ENCODE data around the gene NHS.

The NHS gene

GRCh38 chrX:17374619-17375366 is at the start of gene NHS:
Gene NHS (plus strand): TSS chrX:17375200. CDS start chrX:17375758, 558 bp downstream.
- peak; percentile 90 for DNase-seq (ENCODE audit: low read depth, low spot score)

GRCh38 chrX:17328837-17329236 is 46.2 kb upstream of the NHS start:
- DNase-seq (ENCODE audit: low read depth, low spot score): no peak

GRCh38 chrX:17336377-17336776 is 38.6 kb upstream of the NHS start:
- no peak for DNase-seq (ENCODE audit: low read depth, low spot score)

GRCh38 chrX:17355976-17356375 is 19.0 kb upstream of the NHS start:
- DNase-seq (ENCODE audit: low read depth, low spot score): no peak

GRCh38 chrX:17359500-17359899 is 15.5 kb upstream of the NHS start:
- DNase-seq (ENCODE audit: low read depth, low spot score): peak; percentile 43

GRCh38 chrX:17361620-17362019 is 13.4 kb upstream of the NHS start:
- DNase-seq (ENCODE audit: low read depth, low spot score): no peak

GRCh38 chrX:17368002-17368401 is 7.0 kb upstream of the NHS start:
- no peak for DNase-seq (ENCODE audit: low read depth, low spot score)

- no peak for DNase-seq (ENCODE audit: low read depth, low spot score)
Measured at GRCh38 chrX:17369309-17369708, 5.7 kb upstream of the NHS start.

GRCh38 chrX:17370191-17370590 is 4.8 kb upstream of the NHS start:
- no peak for DNase-seq (ENCODE audit: low read depth, low spot score)

GRCh38 chrX:17372052-17372451 is 2.9 kb upstream of the NHS start:
- no peak for DNase-seq (ENCODE audit: low read depth, low spot score)

- no peak for DNase-seq (ENCODE audit: low read depth, low spot score)
Measured at GRCh38 chrX:17373337-17373736, 1.7 kb upstream of the NHS start.

GRCh38 chrX:17375367-17375636 is 302 bp downstream of the NHS start:
- no peak for DNase-seq (ENCODE audit: low read depth, low spot score)

- peak; percentile 49 for DNase-seq (ENCODE audit: low read depth, low spot score)
Measured at GRCh38 chrX:17375637-17376430, 834 bp downstream of the NHS start.

- peak; percentile 49 for DNase-seq (ENCODE audit: low read depth, low spot score)
Measured at GRCh38 chrX:17376431-17377077, 1.6 kb downstream of the NHS start.

GRCh38 chrX:17377091-17377717 is 2.2 kb downstream of the NHS start:
- DNase-seq (ENCODE audit: low read depth, low spot score): peak; percentile 72

GRCh38 chrX:17377795-17378194 is 2.8 kb downstream of the NHS start:
- DNase-seq (ENCODE audit: low read depth, low spot score): peak; percentile 36

- no peak for DNase-seq (ENCODE audit: low read depth, low spot score)
Measured at GRCh38 chrX:17380221-17380620, 5.2 kb downstream of the NHS start.

GRCh38 chrX:17390419-17390850 is 15.4 kb downstream of the NHS start:
- DNase-seq (ENCODE audit: low read depth, low spot score): no peak

GRCh38 chrX:17395154-17395553 is 20.2 kb downstream of the NHS start:
- DNase-seq (ENCODE audit: low read depth, low spot score): no peak

GRCh38 chrX:17397074-17397473 is 22.1 kb downstream of the NHS start:
- peak; percentile 64 for DNase-seq (ENCODE audit: low read depth, low spot score)

- peak; percentile 68 for DNase-seq (ENCODE audit: low read depth, low spot score)
Measured at GRCh38 chrX:17403189-17403691, 28.2 kb downstream of the NHS start.

GRCh38 chrX:17403972-17404371 is 29.0 kb downstream of the NHS start:
- no peak for DNase-seq (ENCODE audit: low read depth, low spot score)
